Hepatocyte (in vitro differentiated cells): ENCODE measurements around the gene PTPRN.

ENCODE experiments used
- CTCF ChIP-seq: fragments of 200-600 bp; sonication (generic); IDR thresholded peaks from 2 replicates; pipeline ENCODE4 v1.5.1; 2016; ENCODE audit warnings: antibody characterized with exemption, mild to moderate bottlenecking; ENCODE audit not compliant: poor library complexity
- EZH2 ChIP-seq: fragments of 200-600 bp; sonication (generic); IDR thresholded peaks from 2 replicates; pipeline ENCODE4 v1.6.1; 2016; ENCODE audit warnings: antibody characterized with exemption, mild to moderate bottlenecking, borderline replicate concordance
- EZH2phosphoT487 ChIP-seq: fragments of 200-600 bp; sonication (generic); IDR thresholded peaks from one replicate; pipeline ENCODE4 v1.6.1; 2018; ENCODE audit warnings: antibody characterized with exemption, mild to moderate bottlenecking, low read depth, moderate library complexity; ENCODE audit not compliant: unreplicated experiment, severe bottlenecking

GRCh38 chr2:219291910-219292490, 17.2 kb downstream of the PTPRN start:
- no peak for TF ChIP-seq CTCF
- no peak for TF ChIP-seq EZH2
- no peak for TF ChIP-seq EZH2phosphoT487
